HG03469 (cell line): ENCODE data around the gene PPP1R18.
"Not testable (repeated sequence)": the region's sequence is repeated elsewhere in the genome, so short reads cannot be mapped to it uniquely, and the experiment has no call there.

Experiments used
- ATAC-seq: cut with Tn5 transposase; IDR thresholded peaks from one replicate; pipeline ENCODE4 v1.9.1; 2021; ENCODE audit warnings: mild to moderate bottlenecking, moderate library complexity, moderate number of reproducible peaks; ENCODE audit not compliant: unreplicated experiment

Gene PPP1R18

GRCh38 chr6:30686009-30686907 is at the start of gene PPP1R18:
Gene PPP1R18 (minus strand): TSS chr6:30686645. CDS start chr6:30686018, 627 bp downstream.
- ATAC-seq, result no peak

GRCh38 chr6:30735668-30736314 is 49.3 kb upstream of the PPP1R18 start:
- ATAC-seq, result no peak

GRCh38 chr6:30732237-30732943 is 45.9 kb upstream of the PPP1R18 start:
- ATAC-seq, result no peak

GRCh38 chr6:30730601-30731435 is 44.4 kb upstream of the PPP1R18 start:
- ATAC-seq, result no peak

- no peak for ATAC-seq
Observed at GRCh38 chr6:30727920-30728553, 41.6 kb upstream of the PPP1R18 start.

- ATAC-seq, result no peak
Observed at GRCh38 chr6:30726506-30727413, 40.3 kb upstream of the PPP1R18 start.

GRCh38 chr6:30725713-30726505 is 39.5 kb upstream of the PPP1R18 start:
- ATAC-seq, result no peak

GRCh38 chr6:30724906-30725667 is 38.6 kb upstream of the PPP1R18 start:
- ATAC-seq, result no peak

- not testable (repeated sequence) for ATAC-seq
Observed at GRCh38 chr6:30723843-30724741, 37.6 kb upstream of the PPP1R18 start.

- ATAC-seq, result not testable (repeated sequence)
Observed at GRCh38 chr6:30723159-30723842, 36.9 kb upstream of the PPP1R18 start.

- ATAC-seq, result no peak
Observed at GRCh38 chr6:30722280-30723112, 36.1 kb upstream of the PPP1R18 start.

- ATAC-seq, result not testable (repeated sequence)
Observed at GRCh38 chr6:30722025-30722279, 35.5 kb upstream of the PPP1R18 start.

GRCh38 chr6:30721198-30722024 is 35.0 kb upstream of the PPP1R18 start:
- ATAC-seq, result no peak

- no peak for ATAC-seq
Observed at GRCh38 chr6:30720738-30721197, 34.3 kb upstream of the PPP1R18 start.
